ENCODE results near the gene MTMR6. TPM values are rescaled to one million over a fixed set of nuclear protein-coding genes. Genes with fewer than 3 reads are reported as not detected.

MTMR6 gene
- polyA plus RNA-seq, 1 of the 3 experiments (the other 2 are of a cell fraction): 4.8 TPM

DNA sequence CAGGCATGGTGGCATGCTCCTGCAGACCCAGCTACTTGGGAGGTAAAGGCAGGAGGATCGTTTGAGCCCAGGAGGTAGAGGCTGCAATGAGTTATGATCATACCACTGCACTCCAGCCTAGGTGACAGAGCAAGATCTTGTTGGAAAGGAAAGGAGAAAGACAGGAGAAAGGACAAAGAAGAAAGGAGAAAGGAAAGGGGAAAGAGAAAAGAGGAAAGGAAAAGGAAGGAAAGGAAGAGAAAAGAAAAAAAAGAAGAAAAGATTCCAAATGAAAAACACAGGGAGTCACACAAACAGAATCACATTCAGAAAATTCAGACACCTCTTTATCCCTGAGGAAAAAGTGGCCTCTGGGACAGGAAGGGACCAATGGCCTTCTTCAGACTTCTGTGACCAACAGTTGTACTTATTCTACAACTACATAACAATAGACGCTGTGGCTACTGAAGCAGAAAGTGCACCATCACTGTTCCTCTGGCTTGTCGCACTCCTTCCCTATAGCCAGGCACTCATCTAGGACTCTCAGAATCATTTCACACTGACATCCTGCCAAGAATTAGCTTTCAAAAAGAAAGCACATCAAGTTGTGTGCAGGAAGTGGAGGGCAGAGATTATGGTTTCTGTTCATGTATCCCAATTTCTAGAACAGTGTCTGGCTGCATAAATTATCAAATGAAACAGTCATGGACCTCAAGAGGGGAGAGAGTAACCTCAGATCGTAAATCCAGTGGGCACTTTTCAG lies 5.9 kb downstream of the MTMR6 start (continued):
- TF ChIP-seq, protein P1, sequence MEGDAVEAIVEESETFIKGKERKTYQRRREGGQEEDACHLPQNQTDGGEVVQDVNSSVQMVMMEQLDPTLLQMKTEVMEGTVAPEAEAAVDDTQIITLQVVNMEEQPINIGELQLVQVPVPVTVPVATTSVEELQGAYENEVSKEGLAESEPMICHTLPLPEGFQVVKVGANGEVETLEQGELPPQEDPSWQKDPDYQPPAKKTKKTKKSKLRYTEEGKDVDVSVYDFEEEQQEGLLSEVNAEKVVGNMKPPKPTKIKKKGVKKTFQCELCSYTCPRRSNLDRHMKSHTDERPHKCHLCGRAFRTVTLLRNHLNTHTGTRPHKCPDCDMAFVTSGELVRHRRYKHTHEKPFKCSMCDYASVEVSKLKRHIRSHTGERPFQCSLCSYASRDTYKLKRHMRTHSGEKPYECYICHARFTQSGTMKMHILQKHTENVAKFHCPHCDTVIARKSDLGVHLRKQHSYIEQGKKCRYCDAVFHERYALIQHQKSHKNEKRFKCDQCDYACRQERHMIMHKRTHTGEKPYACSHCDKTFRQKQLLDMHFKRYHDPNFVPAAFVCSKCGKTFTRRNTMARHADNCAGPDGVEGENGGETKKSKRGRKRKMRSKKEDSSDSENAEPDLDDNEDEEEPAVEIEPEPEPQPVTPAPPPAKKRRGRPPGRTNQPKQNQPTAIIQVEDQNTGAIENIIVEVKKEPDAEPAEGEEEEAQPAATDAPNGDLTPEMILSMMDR (IDR thresholded peaks at IDR 0.05): no peak
- TF ChIP-seq GABPA (IDR thresholded peaks at IDR 0.05; ENCODE audit: low read depth): no peak
- TF ChIP-seq, protein P2, sequence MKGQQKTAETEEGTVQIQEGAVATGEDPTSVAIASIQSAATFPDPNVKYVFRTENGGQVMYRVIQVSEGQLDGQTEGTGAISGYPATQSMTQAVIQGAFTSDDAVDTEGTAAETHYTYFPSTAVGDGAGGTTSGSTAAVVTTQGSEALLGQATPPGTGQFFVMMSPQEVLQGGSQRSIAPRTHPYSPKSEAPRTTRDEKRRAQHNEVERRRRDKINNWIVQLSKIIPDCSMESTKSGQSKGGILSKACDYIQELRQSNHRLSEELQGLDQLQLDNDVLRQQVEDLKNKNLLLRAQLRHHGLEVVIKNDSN (IDR thresholded peaks at IDR 0.05; ENCODE audit: borderline replicate concordance, low read depth): no peak
- TF ChIP-seq RAD21 (IDR thresholded peaks at IDR 0.05; ENCODE audit: low read length): no peak

DNA sequence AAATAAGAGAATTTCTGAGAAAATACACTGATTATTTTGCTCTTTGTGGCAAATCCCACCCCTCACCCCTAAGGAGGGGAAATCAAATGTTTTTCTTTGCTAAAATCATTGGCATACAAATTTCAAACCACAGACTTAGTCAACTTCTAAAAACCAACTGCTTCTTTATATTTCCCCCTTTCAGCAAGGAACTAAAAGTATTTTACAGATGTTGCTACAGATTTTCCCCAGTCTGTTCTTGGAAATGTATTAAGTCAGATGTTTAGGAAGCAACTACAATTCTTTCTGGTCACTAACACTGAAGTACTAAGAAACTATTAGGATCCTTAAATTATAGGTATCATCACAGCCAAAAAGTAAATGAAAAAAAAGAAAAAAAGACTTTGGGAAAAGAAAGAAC lies 6.9 kb downstream of the MTMR6 start:
- H3K4me3 ChIP-seq (ENCODE audit: low read depth in 2 of 2, low read length in 1 of 2): no peak overlapping the region
- no peaks in the 10 kb centered on the region for H3K9me2 ChIP-seq
- H3K9ac ChIP-seq: no peak overlapping the region
- H3K27me3 ChIP-seq (ENCODE audit: insufficient read depth): no peaks in the 10 kb centered on the region
- POLR2A ChIA-PET: no interaction called here
- no peaks in the 10 kb centered on the region for H3K9me3 ChIP-seq
- H3K79me2 ChIP-seq (ENCODE audit: insufficient read depth): peaks cover 99% of the 10 kb centered on the region
- H2AFZ ChIP-seq (ENCODE audit: low read depth): no peak overlapping the region
- no peak overlapping the region for H3K4me2 ChIP-seq
- no peak overlapping the region for H3K27ac ChIP-seq (ENCODE audit: low read depth in 2 of 2, low read length in 1 of 2)
- peaks cover 0 to 16% of the 10 kb centered on the region in 2 experiments for H3K36me3 ChIP-seq (replicated peaks in 1 of 2; ENCODE audit: control insufficient read depth in 1 of 2, insufficient read depth in 2 of 2, low read length in 1 of 2)
- H3F3A ChIP-seq (replicated peaks; ENCODE audit: insufficient read depth): peaks cover 3% of the 10 kb centered on the region
- no peak for DNase-seq
- H4K20me1 ChIP-seq (ENCODE audit: insufficient read depth): peaks cover 14% of the 10 kb centered on the region
- peaks cover 0 to 32% of the 10 kb centered on the region in 2 experiments; a peak in 1 of 4 replicates for H3K4me1 ChIP-seq (ENCODE audit: control insufficient read depth in 1 of 2, insufficient read depth in 2 of 2, low read depth in 1 of 2, low read length in 1 of 2)
- TF ChIP-seq MXI1 (IDR thresholded peaks at IDR 0.05; ENCODE audit: low read depth, low read length) (no peak), EZH2phosphoT487 (IDR thresholded peaks at IDR 0.05; ENCODE audit: borderline replicate concordance, low read depth) (no peak), GABPA (IDR thresholded peaks at IDR 0.05; ENCODE audit: low read depth) (no peak), SIN3A (IDR thresholded peaks at IDR 0.05; ENCODE audit: borderline replicate concordance, low read depth, low read length) (no peak), TAF1 (IDR thresholded peaks at IDR 0.05; ENCODE audit: borderline replicate concordance, low read depth, low read length) (no peak), RAD21 (IDR thresholded peaks at IDR 0.05; ENCODE audit: low read length) (no peak), FOSL2 (IDR thresholded peaks at IDR 0.05; ENCODE audit: borderline replicate concordance, low read depth) (no peak), FOXJ3 (CRISPR knock-in tag; IDR thresholded peaks at IDR 0.05) (no peak)
- TF ChIP-seq, protein P3, sequence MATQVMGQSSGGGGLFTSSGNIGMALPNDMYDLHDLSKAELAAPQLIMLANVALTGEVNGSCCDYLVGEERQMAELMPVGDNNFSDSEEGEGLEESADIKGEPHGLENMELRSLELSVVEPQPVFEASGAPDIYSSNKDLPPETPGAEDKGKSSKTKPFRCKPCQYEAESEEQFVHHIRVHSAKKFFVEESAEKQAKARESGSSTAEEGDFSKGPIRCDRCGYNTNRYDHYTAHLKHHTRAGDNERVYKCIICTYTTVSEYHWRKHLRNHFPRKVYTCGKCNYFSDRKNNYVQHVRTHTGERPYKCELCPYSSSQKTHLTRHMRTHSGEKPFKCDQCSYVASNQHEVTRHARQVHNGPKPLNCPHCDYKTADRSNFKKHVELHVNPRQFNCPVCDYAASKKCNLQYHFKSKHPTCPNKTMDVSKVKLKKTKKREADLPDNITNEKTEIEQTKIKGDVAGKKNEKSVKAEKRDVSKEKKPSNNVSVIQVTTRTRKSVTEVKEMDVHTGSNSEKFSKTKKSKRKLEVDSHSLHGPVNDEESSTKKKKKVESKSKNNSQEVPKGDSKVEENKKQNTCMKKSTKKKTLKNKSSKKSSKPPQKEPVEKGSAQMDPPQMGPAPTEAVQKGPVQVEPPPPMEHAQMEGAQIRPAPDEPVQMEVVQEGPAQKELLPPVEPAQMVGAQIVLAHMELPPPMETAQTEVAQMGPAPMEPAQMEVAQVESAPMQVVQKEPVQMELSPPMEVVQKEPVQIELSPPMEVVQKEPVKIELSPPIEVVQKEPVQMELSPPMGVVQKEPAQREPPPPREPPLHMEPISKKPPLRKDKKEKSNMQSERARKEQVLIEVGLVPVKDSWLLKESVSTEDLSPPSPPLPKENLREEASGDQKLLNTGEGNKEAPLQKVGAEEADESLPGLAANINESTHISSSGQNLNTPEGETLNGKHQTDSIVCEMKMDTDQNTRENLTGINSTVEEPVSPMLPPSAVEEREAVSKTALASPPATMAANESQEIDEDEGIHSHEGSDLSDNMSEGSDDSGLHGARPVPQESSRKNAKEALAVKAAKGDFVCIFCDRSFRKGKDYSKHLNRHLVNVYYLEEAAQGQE (IDR thresholded peaks at IDR 0.05; ENCODE audit: low read depth, low read length): no peak
- TF ChIP-seq, protein P4, sequence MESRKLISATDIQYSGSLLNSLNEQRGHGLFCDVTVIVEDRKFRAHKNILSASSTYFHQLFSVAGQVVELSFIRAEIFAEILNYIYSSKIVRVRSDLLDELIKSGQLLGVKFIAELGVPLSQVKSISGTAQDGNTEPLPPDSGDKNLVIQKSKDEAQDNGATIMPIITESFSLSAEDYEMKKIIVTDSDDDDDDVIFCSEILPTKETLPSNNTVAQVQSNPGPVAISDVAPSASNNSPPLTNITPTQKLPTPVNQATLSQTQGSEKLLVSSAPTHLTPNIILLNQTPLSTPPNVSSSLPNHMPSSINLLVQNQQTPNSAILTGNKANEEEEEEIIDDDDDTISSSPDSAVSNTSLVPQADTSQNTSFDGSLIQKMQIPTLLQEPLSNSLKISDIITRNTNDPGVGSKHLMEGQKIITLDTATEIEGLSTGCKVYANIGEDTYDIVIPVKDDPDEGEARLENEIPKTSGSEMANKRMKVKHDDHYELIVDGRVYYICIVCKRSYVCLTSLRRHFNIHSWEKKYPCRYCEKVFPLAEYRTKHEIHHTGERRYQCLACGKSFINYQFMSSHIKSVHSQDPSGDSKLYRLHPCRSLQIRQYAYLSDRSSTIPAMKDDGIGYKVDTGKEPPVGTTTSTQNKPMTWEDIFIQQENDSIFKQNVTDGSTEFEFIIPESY (IDR thresholded peaks at IDR 0.05; ENCODE audit: borderline replicate concordance, low read depth): no peak
- TF ChIP-seq, protein P1 (IDR thresholded peaks at IDR 0.05): no peak
- CTCF ChIA-PET: no interaction called here

Measured in SK-N-SH (cell line).